ENCODE measurements around the gene CYP19A1. TPM values are rescaled to one million over a fixed set of nuclear protein-coding genes. Genes with fewer than 3 reads are reported as not detected.
A peak's percentile ranks its signal among the peaks of the same experiment; 100 is the strongest.

Gene CYP19A1
- total and polyA plus RNA-seq, 8 donors = 0.18 to 2.7 (median 0.35) TPM; not detected in 5

GRCh38 chr15:51371266-51371665 is 32.9 kb upstream of the CYP19A1 start:
- H3K9me3 ChIP-seq = no peaks in the 10 kb centered on the region
- H3K36me3 ChIP-seq = no peaks in the 10 kb centered on the region
- no peak overlapping the region for H3K4me3 ChIP-seq
- DNase-seq = no peak
- peaks cover 13 to 40% (median 28%) of the 10 kb centered on the region in 4 donors for H3K4me1 ChIP-seq
- H3K27ac ChIP-seq = no peak overlapping the region
- no peaks in the 10 kb centered on the region for H3K27me3 ChIP-seq
- 52 to 84% (median 74%) methylated on average over 1 of the region's 1 CpG for WGBS, 5 donors
- TF ChIP-seq EP300 (IDR thresholded peaks at IDR 0.05) = no peak
- no peak for TF ChIP-seq POLR2A (IDR thresholded peaks at IDR 0.05)
- TF ChIP-seq POLR2AphosphoS5 (IDR thresholded peaks at IDR 0.05) = no peak
- TF ChIP-seq CTCF (IDR thresholded peaks at IDR 0.05) = no peak
- intact Hi-C loops (cut with DNase I; ENCODE audit: low total_unique reads) = no loop called here

- H3K4me3 ChIP-seq = no peak overlapping the region
- peaks cover 13 to 42% (median 30%) of the 10 kb centered on the region in 4 donors for H3K4me1 ChIP-seq
- no peaks in the 10 kb centered on the region for H3K36me3 ChIP-seq
- TF ChIP-seq POLR2A (IDR thresholded peaks at IDR 0.05) = no peak
- TF ChIP-seq CTCF (IDR thresholded peaks at IDR 0.05) = no peak
- no peak for TF ChIP-seq POLR2AphosphoS5 (IDR thresholded peaks at IDR 0.05)
- TF ChIP-seq EP300 (IDR thresholded peaks at IDR 0.05) = no peak
- intact Hi-C loops (cut with DNase I; ENCODE audit: low total_unique reads) = no loop called here
- WGBS, 5 donors = 73 to 91% (median 82%) methylated on average over 1 of the region's 1 CpG
- H3K27me3 ChIP-seq = no peaks in the 10 kb centered on the region
- H3K9me3 ChIP-seq = no peaks in the 10 kb centered on the region
- DNase-seq = no peak
- H3K27ac ChIP-seq = peak overlapping the region in 1 of 5 donors; percentile 7
Measured at GRCh38 chr15:51369451-51369761, 31.0 kb upstream of the CYP19A1 start.

- DNase-seq = no peak
- no peaks in the 10 kb centered on the region for H3K36me3 ChIP-seq
- H3K4me1 ChIP-seq = peaks cover 13 to 42% (median 30%) of the 10 kb centered on the region in 4 donors
- H3K9me3 ChIP-seq = no peaks in the 10 kb centered on the region
- no peak overlapping the region for H3K4me3 ChIP-seq
- 42 to 57% (median 44%) methylated on average over 3 of the region's 3 CpGs for WGBS, 5 donors
- peak overlapping the region in 3 of 5 donors; percentile 7 to 66 (median 52) for H3K27ac ChIP-seq
- no peaks in the 10 kb centered on the region for H3K27me3 ChIP-seq
- intact Hi-C loops (cut with DNase I; ENCODE audit: low total_unique reads) = no loop called here
- TF ChIP-seq EP300 (IDR thresholded peaks at IDR 0.05) = no peak
- no peak for TF ChIP-seq POLR2A (IDR thresholded peaks at IDR 0.05)
- no peak for TF ChIP-seq POLR2AphosphoS5 (IDR thresholded peaks at IDR 0.05)
- TF ChIP-seq CTCF (IDR thresholded peaks at IDR 0.05) = no peak
Measured at GRCh38 chr15:51368751-51369450, 30.5 kb upstream of the CYP19A1 start.

GRCh38 chr15:51368307-51368706 is 29.9 kb upstream of the CYP19A1 start:
- H3K36me3 ChIP-seq = no peaks in the 10 kb centered on the region
- 72 to 82% (median 76%) methylated on average over 6 of the region's 6 CpGs for WGBS, 5 donors
- H3K4me3 ChIP-seq = no peak overlapping the region
- H3K4me1 ChIP-seq = peaks cover 13 to 42% (median 30%) of the 10 kb centered on the region in 4 donors
- no peak for DNase-seq
- intact Hi-C loops (cut with DNase I; ENCODE audit: low total_unique reads) = no loop called here
- H3K9me3 ChIP-seq = no peaks in the 10 kb centered on the region
- TF ChIP-seq POLR2A (IDR thresholded peaks at IDR 0.05) (no peak), POLR2AphosphoS5 (IDR thresholded peaks at IDR 0.05) (no peak), EP300 (IDR thresholded peaks at IDR 0.05) (no peak), CTCF (IDR thresholded peaks at IDR 0.05) (no peak)
- peak overlapping the region in 3 of 5 donors; percentile 6 to 66 (median 52) for H3K27ac ChIP-seq
- H3K27me3 ChIP-seq = no peaks in the 10 kb centered on the region
